CD1c-positive myeloid dendritic cell (primary cell): ENCODE data around the gene FLYWCH2.

Experiments used
- DNase-seq: peaks from one replicate; pipeline ENCODE4 v3.0.0-alpha.2; 2016; ENCODE audit errors: extremely low spot score

The FLYWCH2 gene, protein sequence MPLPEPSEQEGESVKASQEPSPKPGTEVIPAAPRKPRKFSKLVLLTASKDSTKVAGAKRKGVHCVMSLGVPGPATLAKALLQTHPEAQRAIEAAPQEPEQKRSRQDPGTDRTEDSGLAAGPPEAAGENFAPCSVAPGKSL

DNA sequence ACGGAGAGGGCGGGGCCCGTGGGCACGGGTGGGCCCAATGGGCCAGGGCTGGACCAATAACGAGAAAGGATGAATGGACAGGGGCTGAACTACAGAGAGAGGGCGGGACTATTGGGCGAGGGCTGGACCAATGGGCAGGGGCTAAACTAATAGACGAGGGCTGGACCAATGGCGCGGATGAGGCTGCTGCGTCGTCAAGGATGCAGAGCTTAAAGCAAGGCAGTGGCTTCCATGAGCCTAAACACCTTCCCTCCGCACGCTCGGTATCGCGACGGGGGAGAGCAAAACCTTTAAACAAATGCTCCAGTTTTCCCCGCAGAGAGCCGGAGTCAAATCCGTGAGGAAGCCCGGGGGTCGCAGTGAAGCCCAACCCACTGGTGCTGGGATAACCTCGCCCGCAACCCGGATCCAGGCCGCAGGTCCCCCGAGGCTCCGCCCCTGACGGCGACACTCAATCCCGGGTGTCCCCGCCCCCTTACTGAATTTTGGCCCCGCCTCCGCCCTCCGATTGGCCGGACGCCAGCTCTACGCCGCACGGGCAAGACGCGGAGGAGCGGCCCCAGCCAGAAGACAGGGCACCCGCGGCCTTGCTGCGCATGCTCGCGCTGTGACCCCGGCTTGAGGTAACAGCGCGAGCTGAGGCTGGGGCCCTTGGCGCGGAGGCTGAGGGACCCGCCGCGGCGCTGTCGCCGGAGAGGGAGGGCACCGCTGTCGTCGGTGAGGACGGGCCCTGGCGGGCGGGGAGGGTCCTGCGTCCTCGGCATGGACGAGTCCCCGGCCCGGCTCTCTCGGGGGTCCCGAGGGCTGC lies at the start of gene FLYWCH2:
TSS of gene FLYWCH2 (plus strand) at position 566 of the 808 bp plus-strand sequence. CDS start 13,235 bp downstream, outside the sequence.
- DNase-seq: peak; percentile 99

DNA sequence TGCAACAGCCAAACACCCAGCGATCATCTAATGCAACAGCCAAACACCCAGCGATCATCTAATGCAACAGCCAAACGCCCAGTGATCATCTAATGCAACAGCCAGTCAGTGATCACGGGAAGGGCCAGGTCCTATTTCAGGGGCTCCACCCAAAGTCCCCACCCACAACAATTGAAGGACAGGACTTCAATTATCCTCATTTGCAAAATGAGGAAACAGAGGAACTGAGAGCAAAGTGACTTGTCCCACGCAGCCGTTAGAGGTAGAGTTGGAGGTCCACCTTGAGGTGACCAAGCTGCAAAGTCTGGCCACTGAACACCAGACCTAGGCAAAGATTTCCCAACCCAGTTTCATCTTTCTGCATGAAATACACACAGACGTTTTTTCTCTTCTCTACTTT lies 49.2 kb upstream of the FLYWCH2 start:
- peak; percentile 47 for DNase-seq

DNA sequence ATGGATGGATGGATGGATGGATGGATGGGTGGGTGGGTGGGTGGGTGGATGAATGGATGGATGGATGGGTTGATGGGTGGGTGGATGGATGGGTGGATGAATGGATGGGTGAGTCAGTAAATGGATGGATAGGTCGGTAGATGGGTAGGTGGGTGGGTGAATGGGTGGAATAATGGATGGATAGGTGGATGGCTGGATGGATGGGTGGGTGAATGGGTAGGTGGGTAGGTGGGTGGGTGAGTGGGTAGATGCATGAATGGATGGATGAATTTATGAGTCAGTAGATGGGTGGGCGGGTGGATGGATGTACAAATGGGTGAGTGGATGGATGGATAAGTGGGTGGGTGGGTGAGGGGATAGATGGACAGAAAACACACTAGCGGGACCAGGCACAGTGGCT lies 48.0 kb upstream of the FLYWCH2 start:
- no peak for DNase-seq

DNA sequence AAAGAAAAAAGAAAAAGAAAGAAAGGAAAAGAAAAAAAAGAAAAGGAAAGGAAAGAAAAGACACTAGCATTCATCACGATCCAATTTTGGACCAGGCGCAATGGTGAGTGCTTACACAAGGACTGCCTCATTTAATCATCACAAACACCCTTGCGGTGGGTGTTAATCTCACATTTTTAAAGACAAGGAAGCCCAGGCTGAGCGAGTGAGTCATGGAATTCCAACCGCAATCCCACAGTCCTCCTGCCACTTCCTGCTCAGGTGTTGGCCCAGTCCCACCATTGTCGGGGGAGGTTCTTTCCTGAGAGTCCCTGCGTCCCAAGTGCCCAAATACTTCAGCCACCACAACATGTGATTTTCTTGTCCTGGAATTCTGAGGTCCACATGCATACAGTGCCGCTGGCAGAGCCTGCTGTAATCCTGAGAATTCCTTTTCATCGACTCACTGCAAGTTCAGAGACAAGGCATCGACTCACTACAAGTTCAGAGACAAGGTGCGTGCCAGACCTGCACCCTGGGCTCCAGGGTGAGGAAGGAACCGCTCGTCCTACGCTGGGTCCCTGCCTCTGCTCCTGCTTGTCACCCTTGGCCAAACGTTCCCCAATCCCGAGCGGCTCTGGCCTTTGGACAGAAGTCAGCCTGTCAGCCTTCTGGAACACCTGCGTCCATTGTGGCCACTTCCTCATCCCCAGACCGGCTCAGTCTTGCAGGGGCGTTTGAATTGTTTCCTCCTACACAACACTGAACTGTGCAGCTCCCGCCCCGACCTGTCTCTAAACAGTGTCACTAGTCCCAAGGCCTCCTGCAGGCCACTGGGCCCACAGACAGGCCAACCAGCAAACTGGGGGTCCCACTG lies 47.1 kb upstream of the FLYWCH2 start:
- DNase-seq: peak; percentile 50

DNA sequence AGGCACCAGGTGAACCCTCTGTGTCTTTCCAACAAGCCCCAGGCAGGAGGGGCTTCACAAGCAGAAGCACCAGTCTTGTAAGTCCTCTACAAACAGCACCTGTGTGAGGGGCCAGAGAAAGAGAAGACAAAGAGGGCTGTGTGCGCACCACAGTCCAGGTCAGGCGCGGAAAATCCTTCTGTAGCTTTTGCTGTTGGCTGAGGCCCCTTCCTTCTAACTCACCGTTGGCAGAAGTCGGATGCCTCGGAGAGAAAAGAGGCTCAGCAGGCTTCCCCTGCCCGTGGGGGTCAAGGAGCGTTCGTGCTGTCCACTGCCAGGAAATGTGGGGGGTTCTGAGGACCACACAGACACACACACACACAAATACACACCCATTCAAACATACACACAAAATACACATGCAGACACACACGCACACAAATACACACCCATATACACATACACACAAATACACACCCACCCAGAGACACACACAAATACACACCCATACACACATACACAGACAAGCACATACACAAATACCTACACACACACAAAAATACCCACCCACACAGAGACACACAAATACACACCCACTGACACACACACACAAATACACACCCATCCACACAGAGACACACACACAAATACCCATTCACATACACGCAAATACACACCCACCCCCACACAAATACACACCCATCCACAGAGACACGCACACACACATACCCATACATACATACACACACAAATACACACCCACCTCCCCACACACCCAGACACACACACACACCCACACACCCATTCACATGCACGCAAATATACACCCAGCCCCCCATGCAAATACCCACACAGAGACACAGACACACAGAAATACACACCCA lies 46.1 kb upstream of the FLYWCH2 start:
- no peak for DNase-seq

DNA sequence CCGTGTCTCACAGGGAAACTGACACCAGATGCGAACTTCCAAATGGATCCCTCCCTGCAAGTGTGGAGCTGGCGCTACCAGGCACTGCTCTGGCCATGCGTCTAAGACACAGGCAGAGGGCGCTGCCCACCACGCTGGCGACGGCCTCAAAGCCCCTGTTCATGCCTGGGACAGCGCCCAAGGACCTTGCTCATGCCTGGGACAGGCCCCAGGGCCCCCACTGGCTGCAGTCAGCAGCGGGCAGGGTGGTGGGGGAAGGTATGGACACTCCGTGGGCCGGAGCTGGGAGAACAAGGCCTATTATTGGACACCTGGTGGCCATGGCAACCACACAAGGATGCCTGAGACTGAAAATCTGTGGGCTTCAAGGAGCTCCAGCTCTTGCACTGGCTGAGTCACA lies 44.1 kb upstream of the FLYWCH2 start:
- peak; percentile 82 for DNase-seq

DNA sequence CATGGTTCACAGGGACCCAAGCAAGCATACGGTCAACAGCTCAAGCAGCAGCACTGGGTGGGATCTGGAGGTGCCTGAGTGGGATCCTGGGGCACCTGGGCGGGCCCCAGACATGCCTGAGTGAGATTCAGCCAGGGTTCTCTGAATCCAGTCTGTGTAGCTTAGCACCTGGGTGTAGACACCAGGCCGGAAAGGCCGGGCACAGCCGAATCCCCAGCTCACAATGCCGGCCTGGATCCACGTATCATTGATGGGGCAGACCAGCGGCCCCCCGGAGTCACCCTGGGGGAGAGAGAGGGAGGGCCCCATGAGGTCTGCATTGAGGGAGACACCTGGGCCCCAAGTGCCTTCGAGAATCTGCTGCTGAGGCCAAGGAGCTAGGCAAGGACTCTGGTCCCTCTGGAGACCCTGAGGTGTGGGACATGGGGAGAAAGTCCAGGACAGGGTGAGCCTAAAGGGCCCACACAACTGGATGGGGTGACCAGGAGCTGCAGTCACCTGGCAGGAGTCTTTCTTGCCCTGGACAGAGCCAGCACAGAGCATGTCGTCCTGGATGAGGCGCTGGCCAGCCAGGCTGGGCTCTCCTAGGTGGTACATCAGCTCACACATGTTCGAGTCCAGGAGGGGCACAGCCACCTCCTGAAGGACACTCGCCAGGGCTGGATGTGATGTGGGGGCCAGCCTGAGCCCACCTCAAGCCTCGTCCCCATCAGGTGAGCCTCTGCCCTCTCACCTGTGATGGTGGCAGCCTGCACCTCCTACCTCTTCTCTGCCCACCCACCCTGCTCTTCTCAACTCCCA lies 43.2 kb upstream of the FLYWCH2 start:
- no peak for DNase-seq

DNA sequence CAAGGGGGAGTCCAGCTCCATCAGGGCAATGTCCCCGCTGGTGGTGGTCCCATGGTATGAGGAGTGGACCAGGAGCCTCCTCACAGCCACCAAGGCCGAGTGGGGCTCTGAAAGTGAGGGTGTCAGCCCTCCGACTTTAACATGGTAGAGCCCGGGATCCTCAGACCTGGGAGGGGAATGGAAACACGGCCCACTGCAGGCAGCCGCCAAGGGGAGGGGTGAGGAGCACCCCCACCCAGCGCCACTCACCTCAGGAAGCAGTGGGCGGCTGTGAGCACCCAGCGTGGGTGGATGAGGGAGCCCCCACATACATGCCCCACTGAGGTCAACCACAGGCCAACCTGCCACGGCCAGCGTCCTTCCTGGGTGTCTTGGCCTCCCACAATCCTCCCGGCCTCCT lies 42.1 kb upstream of the FLYWCH2 start:
- DNase-seq: peak; percentile 5

DNA sequence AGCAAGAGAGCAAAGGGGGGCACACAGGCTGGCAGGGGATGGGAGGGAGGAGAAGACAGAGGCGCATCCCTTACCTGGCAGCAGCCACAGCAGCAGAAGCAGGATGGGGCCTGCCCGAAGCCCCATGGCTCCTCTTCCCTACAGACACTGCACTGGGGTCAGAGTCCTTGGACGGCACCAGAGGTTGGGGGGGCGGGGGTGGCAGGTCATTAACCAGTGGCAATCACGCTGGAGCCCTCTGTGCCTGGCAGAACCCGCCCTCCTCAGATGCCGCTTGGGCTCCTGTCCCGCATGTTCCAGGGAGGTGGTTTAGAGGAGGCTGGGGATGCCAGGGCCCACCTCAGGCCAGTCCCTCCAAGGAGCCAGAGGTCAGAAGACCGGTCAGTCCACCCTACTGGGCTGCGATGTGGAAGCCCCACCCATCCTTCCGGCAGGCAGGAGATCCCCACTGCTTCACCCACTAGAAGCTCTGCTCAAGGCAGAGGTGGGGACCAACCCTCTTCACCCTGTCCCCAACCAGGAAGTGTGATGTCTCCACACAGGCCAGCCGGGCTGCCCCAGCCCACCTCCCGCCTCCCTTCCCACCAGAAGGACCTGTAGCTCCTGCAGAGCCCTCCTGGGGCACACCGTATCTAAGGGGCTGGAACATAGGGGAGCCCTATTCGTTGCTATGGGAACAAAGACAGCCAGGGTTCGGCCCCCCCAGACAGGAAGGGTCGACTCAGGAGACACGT lies 41.2 kb upstream of the FLYWCH2 start:
- no peak for DNase-seq

DNA sequence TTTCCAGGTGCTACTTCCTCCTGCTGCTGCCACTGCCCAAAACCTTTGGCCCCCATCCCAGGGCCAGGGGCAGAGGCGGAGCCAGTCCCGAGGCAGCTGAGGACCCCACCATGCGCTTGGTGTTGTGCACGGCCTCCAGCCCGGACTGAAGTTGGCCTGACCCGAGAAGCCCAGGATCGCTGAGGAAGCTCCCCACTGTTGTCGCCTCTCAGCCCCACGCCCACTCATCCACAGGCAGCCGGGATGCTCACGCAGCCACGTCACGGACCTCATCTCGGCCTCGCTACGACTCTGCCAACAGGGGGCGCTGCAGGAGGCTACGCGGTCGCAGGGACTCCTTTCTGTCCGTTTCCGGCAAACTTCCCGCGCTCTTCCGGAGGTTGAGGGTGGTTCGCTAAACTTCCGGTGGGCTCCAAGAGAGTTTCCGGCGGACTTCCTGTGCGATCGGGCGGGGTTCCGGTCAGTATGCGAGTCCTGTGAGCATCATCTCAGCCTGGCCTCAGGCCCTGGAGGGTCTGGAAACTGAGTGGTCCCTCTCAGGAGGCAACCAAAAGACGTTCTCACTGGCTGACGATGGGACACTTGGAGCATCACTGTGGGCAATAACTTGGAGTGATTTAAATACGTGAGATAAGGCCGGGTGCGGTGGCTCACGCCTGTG lies 40.5 kb upstream of the FLYWCH2 start:
- DNase-seq: peak; percentile 85

DNA sequence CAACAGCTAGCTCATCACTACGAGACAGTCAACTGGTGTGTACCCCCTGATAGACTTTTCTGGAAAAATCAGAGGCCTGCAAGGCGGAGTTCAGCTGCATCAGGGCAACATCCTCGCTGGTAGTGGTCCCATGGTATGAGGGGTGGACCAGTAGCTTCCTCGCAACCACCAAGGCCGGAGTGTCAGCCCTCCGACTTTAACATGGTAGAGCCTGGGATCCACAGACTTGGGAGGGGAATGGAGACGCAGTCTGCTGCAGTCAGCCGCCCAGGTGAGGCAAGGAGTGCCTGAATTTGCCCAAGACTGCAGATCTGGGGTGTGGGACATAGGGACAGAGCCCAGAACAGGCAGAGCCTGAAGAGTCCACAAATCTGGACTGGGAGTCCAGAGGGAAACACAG lies 39.5 kb upstream of the FLYWCH2 start:
- no peak for DNase-seq

DNA sequence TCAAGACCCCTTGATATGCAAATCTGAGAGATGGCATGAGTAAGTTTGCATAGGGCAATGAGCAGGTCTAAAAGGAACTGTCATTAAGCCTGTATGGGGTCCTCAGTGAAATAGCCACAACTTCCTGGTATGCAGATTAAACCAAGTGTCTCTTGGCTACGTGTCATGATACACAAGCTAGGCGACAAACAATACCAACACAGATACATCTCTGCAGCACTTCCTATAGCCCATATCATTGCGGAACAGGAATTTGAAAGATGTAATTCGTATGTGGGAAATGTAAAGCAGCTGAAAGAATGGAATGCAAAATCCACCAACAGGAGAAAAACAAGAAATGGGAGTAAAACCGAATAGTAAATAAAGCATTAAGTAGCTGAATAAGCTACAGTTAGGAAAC lies 37.9 kb upstream of the FLYWCH2 start:
- DNase-seq: no peak

DNA sequence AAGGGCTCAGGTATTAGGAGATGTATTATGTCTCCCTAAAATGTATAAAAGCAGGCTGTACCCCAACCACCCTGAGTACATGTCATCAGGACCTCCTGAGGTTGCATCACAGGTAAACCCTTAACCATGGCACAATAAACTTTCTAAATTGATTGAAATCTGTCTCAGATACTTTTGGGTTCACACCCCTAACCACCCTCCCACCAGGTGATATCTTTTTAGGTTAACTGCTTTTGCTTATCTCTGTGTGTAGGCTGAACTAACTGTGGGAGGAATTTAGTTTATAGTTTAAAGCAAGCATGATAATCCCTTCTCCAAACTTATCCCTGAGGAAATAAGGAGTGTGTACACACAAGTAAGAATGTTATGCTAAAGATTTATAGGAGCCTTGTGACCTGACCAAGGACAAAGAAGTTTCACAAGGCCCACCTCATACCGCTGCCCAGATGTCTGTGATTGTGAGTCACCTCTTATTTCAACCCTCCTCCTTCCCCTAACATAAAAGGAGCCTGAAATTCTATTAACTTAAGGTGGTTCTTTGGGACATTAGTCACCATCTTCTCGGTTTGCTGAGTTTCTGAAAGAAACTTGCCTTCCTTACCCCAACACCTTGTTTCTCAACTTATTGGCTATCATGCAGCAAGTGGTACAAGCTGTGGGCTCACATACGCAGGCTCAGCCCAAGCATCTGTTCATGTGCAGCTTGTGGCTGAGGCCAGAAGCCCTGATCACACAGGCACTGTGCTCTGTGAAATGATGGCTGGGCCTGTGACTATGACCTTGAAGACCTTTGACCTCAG lies 36.3 kb upstream of the FLYWCH2 start:
- DNase-seq: no peak

DNA sequence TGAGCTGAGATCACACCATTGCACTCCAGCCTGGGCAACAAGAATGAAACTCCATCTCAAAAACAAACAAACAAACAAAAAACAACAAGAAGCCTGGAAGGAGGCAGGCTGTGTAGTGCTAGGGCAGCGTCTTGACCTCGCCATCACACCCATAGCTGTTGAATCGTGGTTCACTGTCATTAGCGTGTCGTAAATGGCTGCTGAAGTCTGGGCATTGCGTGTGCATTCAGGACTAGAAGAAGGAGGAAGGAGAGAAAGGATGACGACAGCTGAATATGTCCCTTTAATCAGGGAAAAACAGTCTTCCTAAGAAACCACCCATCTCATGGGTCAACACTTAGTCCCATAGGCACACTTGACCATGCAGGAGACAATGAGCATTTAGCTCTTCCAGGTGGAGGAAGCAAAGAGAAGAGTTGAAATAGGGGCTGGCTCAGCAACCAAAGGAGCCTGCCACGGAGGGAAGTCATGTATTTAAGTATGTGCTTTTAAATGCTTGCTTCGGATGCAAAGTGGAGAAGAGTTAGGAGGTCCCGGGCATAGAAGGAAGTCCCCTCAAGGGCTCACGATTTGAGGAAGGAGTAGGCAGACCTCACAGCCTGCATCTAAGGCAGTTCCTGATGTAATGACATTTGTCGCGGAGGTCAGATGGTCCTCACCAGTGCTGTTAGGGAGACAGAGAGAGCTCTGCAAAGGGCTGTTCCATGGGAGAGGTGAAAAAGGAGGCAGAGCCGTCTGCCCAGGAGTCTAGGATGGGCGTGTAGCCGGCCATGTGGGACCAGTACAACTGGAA lies 33.9 kb upstream of the FLYWCH2 start:
- DNase-seq: peak; percentile 50

DNA sequence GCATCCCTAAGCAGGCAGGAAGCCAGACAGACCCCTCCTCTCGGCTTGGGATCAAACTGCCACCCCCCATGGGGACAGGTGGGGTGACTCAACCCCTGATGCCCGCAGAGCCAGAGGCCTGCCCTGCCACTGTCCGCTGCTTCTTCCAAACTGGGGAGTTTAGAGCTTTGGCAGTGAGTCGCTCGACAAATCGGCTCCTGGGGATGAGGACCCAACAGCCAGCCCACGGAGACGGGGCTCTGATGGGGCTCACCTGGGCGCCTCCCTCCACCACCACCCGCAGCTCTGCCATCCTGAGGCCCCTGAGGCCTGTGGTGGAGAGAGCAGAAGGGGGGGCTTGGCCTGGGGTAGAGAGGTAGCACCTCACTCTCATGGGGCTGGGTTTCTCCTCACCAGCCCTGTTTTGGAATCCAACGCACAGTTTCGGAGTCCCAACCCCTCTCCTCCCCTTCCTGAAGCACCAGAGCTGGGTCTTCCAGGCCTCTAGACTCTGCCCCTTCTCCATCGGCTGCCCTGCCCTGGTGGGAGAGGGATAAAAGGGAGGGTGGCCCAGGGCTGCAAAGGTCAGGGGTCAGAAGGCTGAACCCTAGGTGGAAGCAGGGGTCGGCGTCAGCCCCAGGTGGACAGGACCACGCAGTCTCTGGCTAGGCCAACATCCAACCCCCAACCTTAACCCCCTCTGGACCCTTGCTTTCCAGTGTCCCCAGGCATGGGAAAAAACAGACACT lies 30.8 kb upstream of the FLYWCH2 start:
- no peak for DNase-seq

DNA sequence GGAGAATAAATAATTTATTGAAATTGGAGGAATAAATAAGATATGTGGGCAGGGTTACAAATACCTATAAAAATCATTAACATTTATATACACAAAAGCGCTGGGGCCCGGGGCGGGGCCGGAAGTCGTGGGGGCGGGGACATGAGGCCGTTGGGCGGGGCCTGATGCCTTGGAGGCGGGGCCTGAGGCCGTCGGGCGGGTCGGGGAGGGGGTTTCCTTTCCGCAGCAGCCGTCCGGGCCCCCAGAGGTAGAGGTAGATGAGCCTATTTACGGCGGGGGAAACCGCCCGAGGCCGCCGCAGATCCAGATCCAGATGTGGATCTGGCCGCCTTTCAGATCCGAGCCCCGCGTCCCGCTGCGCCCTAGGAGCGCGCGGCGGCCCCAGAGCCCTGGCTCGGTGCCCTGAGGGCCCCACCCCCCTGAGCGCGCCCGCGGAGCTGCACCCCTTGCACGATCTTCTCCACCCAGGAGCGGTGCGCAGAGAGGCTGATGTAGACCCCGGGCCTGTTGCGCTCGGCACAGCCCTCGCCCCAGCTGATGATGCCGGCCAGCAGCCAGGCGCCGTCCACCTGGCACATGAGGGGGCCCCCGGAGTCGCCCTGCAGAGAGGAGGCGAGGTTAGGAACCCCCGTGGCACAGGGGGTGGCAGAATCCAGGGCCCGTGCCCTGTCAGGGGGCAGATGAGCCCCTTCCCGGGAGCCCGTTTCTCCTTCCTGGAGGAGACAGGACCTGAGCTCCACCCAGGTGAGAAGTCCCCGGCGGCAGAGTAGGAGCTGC lies 30.1 kb upstream of the FLYWCH2 start:
- DNase-seq: no peak
